Tibial artery (tissue), 4 donors: Measurements from ENCODE around the gene SNCA.

Source experiments
- DNase-seq, 2 donors: peaks; one replicate each; pipeline ENCODE4 v3.0.0-alpha.2; 2019
- H3K27ac ChIP-seq, 2 donors: fragments of 200-600 bp; sonication (generic) in 1 of 2; 1 replicate in 1 of 2; 2 replicates in 1 of 2; pipeline ENCODE4 v1.5.1; 2018 to 2019; ENCODE audit warnings: mild to moderate bottlenecking in 1 of 2
- H3K27me3 ChIP-seq, 2 donors: fragments of 200-600 bp; sonication (generic) in 1 of 2; one replicate each; pipeline versions ENCODE4 v1.5.1 to v1.6.0; 2016 to 2019
- H3K36me3 ChIP-seq, 3 donors: fragments of 200-600 bp; sonication (generic) in 2 of 3; one replicate each; pipeline ENCODE4 v1.5.1; 2016 to 2019; ENCODE audit warnings: mild to moderate bottlenecking in 2 of 3
- H3K4me1 ChIP-seq, 4 donors: fragments of 200-600 bp; sonication (generic) in 2 of 4; 1 replicate in 3 of 4; 2 replicates in 1 of 4; pipeline ENCODE4 v1.5.1; 2016 to 2019
- H3K4me3 ChIP-seq, 2 donors: fragments of 200-600 bp; sonication (generic) in 1 of 2; 1 replicate in 1 of 2; 2 replicates in 1 of 2; pipeline ENCODE4 v1.5.1; 2018 to 2019; ENCODE audit warnings: mild to moderate bottlenecking in 2 of 2
- H3K9me3 ChIP-seq, 3 donors: fragments of 200-600 bp; sonication (generic) in 1 of 3; one replicate each; pipeline ENCODE4 v1.5.1; 2016 to 2019
- intact Hi-C: fragments of 100-400 bp; cut with DNase I; formaldehyde crosslinking; loops from one replicate; pipeline ENCODE4 v1.15.0; 2023; ENCODE audit warnings: low total_unique reads
- TF ChIP-seq, protein P1 (sequence below), 2 experiments: fragments of 200-600 bp in 1 of 2; fragments of 450-650 bp in 1 of 2; IDR thresholded peaks; one replicate each; pipeline ENCODE4 v1.5.1; 2017 to 2019; ENCODE audit warnings: antibody characterized with exemption in 2 of 2, mild to moderate bottlenecking in 1 of 2, moderate library complexity in 1 of 2

The SNCA gene

DNA sequence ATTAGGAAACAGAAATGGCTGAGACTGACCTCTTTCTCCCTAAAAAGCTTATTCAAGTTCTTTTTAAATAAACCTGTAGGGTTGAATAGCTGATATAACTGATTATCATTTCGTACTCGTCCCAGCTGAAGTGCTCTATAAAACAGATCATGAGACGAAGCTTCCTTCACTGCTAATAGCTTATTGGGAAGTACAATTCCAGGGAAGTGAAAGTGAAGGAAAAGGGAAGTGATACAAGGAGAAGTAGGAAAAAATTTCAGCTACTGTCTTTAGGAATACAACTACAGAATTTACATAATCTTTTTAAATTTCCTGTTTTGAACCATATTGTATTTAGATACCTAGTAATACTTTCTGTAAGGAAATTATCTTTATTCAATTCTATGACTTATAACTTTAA, 103.0 kb downstream of the SNCA start:
- Histone ChIP-seq H3K27ac (no peak overlapping the region), H3K4me3 (no peak overlapping the region), H3K36me3 (no peaks in the 10 kb centered on the region), H3K9me3 (no peaks in the 10 kb centered on the region), H3K4me1 (no peaks in the 10 kb centered on the region), H3K27me3 (no peaks in the 10 kb centered on the region)
- intact Hi-C loops, result no loop called here
- no peak for DNase-seq
- TF ChIP-seq, protein P1, sequence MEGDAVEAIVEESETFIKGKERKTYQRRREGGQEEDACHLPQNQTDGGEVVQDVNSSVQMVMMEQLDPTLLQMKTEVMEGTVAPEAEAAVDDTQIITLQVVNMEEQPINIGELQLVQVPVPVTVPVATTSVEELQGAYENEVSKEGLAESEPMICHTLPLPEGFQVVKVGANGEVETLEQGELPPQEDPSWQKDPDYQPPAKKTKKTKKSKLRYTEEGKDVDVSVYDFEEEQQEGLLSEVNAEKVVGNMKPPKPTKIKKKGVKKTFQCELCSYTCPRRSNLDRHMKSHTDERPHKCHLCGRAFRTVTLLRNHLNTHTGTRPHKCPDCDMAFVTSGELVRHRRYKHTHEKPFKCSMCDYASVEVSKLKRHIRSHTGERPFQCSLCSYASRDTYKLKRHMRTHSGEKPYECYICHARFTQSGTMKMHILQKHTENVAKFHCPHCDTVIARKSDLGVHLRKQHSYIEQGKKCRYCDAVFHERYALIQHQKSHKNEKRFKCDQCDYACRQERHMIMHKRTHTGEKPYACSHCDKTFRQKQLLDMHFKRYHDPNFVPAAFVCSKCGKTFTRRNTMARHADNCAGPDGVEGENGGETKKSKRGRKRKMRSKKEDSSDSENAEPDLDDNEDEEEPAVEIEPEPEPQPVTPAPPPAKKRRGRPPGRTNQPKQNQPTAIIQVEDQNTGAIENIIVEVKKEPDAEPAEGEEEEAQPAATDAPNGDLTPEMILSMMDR (IDR thresholded peaks at IDR 0.05), result no peak

DNA sequence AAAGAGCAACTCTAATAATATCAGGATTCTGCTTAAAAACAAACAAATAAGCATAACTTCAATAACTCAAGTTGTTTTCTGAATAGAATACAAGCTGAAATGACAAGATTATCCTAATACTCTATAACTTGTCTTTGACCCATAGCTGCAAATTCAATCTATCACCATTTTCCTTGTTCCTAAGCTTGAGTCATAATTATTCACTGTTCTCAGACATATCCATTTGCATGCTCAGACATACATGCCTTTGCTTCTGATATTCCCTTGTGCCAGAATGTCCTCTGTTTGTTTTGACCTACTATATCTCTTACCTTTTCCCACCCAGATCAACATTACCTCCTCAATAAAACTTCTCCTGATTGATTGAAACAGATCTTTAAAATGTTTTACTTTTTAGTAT, 109.7 kb downstream of the SNCA start:
- Histone ChIP-seq H3K36me3 (no peaks in the 10 kb centered on the region), H3K9me3 (no peaks in the 10 kb centered on the region), H3K27me3 (no peaks in the 10 kb centered on the region), H3K4me1 (no peaks in the 10 kb centered on the region), H3K27ac (no peak overlapping the region), H3K4me3 (no peak overlapping the region)
- intact Hi-C loops, result no loop called here
- DNase-seq, result no peak
- TF ChIP-seq, protein P1 (IDR thresholded peaks at IDR 0.05), result no peak

DNA sequence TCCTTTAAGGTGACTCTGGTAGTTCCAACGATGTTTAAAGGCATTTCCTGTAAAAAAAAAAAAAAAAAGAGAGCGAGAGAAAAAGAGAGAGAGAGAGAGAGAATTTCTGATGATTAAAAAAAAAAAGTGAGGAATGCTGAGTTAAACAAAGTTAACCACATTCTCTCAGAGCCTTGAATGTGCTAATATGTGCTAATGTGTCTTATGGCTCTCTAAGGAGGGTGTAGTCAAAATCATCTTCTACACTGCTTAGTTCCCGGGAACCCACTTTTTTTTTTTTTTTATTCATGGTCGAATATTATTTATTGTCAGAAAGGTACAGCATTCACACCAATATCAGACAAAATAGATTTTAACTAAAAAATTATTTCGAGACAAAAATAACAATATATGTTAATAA, 111.7 kb downstream of the SNCA start:
- TF ChIP-seq, protein P1 (IDR thresholded peaks at IDR 0.05), result no peak
- Histone ChIP-seq H3K27me3 (no peaks in the 10 kb centered on the region), H3K9me3 (no peaks in the 10 kb centered on the region), H3K36me3 (no peaks in the 10 kb centered on the region), H3K4me1 (no peaks in the 10 kb centered on the region), H3K27ac (no peak overlapping the region), H3K4me3 (no peak overlapping the region)
- intact Hi-C loops, result no loop called here
- no peak for DNase-seq

DNA sequence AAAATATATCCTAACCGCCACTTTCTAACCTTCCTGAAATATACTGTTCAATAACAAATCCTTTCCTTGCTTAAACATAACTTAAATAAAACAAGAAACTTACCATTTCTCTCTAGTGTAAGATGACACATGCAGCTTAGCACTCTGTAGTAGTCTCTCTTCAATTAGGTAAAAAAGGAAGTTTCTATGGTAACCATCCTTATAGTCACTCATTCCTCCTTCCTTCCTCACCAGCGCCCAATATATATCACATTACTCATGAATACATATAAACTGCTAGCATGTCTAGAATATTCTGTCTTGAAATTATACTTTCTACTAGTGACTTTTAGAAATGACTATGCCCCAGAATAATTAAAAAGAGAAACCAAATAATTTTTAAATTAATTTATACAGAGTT, 112.2 kb downstream of the SNCA start:
- TF ChIP-seq, protein P1 (IDR thresholded peaks at IDR 0.05), result no peak
- Histone ChIP-seq H3K36me3 (no peaks in the 10 kb centered on the region), H3K27ac (no peak overlapping the region), H3K4me1 (no peaks in the 10 kb centered on the region), H3K27me3 (no peaks in the 10 kb centered on the region), H3K4me3 (no peak overlapping the region), H3K9me3 (no peaks in the 10 kb centered on the region)
- no peak for DNase-seq
- intact Hi-C loops, result no loop called here

DNA sequence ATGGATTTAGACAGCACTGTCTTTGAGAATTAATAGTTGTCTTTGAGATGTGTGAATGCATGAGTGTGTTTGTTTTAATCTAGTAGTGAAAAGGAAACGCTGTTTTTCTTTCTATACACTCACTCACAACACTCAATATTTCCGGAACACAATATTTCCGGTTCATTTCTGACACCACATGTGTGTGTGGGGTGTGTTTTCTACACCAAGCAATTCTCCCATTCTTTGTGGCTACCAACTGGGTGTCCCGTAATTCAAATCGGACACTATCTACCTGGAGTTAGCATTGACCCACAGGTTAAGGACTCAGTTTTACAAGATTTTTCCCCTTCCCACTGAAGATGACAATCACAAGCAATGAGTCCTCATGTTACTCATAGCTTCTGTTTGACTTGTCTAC, 113.9 kb downstream of the SNCA start:
- Histone ChIP-seq H3K27ac (no peak overlapping the region), H3K27me3 (no peaks in the 10 kb centered on the region), H3K4me1 (no peaks in the 10 kb centered on the region), H3K9me3 (no peaks in the 10 kb centered on the region), H3K36me3 (no peaks in the 10 kb centered on the region), H3K4me3 (no peak overlapping the region)
- intact Hi-C loops, result no loop called here
- DNase-seq, result no peak
- TF ChIP-seq, protein P1 (IDR thresholded peaks at IDR 0.05), result no peak

DNA sequence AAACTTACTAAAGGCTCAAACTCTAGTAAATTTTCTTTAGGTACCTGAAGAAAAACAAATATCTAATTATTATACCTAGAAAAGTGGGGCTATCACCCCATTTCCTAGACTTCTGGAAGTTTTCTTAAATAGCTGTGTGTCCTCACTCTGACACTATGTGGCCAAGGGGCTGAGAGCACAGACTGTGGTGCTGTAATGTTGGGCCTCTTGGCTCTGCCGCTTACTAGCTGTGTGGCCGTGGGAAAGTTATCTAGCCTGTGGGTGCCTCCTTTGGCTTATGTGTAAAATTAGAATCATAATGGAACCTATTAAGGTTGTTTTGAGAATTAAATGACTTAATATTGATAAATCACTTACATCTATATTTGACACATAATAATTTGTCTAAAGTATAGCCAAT, 114.4 kb downstream of the SNCA start:
- no peaks in the 10 kb centered on the region for H3K36me3 ChIP-seq
- no peak for DNase-seq
- H3K9me3 ChIP-seq, result no peaks in the 10 kb centered on the region
- TF ChIP-seq, protein P1 (IDR thresholded peaks at IDR 0.05), result no peak
- H3K27me3 ChIP-seq, result no peaks in the 10 kb centered on the region
- H3K4me1 ChIP-seq, result no peaks in the 10 kb centered on the region
- no peak overlapping the region for H3K27ac ChIP-seq
- intact Hi-C loops, result no loop called here
- H3K4me3 ChIP-seq, result no peak overlapping the region
